Measurements from ENCODE around the gene TRMT10B.

DNA sequence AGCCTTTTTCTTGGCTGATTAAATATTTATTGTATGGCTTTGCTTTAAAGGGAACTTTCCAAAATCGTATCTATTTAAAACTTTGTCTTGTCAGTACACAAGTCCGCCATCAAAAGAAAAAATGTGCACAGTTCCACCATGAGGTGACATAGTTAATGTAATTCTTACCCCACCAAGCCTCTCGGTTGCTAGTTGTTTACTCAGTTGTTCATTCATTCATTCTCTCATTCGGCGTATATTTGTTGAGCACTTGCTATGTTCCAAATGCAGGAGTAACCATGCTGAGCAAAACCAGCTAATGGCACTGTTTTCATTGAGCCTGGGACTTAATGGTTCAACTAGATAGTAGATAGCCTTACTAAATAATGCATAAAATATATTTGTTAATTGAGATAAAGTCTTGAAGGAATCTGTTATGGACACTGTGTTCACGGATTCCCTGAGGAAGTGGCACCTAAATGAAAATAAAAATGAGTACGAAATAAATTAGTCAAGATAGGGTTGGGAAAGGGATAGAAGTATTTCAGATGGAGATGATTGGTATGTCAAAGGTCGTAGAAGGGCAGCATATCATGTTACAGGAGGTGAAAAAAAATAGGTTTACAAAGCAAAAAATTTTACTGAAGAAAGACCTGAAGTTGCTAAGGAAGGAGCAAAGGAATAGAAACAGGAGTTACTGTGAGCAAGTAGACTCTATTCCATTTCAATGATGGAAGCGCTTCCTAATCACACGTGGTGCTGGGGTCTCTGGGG is 48.5 kb downstream of the TRMT10B start:
- TF ChIP-seq, protein P1, sequence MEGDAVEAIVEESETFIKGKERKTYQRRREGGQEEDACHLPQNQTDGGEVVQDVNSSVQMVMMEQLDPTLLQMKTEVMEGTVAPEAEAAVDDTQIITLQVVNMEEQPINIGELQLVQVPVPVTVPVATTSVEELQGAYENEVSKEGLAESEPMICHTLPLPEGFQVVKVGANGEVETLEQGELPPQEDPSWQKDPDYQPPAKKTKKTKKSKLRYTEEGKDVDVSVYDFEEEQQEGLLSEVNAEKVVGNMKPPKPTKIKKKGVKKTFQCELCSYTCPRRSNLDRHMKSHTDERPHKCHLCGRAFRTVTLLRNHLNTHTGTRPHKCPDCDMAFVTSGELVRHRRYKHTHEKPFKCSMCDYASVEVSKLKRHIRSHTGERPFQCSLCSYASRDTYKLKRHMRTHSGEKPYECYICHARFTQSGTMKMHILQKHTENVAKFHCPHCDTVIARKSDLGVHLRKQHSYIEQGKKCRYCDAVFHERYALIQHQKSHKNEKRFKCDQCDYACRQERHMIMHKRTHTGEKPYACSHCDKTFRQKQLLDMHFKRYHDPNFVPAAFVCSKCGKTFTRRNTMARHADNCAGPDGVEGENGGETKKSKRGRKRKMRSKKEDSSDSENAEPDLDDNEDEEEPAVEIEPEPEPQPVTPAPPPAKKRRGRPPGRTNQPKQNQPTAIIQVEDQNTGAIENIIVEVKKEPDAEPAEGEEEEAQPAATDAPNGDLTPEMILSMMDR (IDR thresholded peaks at IDR 0.05; ENCODE audit: low read depth, low read length): no peak
- TF ChIP-seq EZH2phosphoT487 (IDR thresholded peaks at IDR 0.05; ENCODE audit: low read depth): no peak
